Suppressor macrophage (primary cell): ENCODE data around the gene CARD19.

Experiments used
- DNase-seq, 4 experiments: peaks; one replicate each; pipeline ENCODE4 v3.0.0-alpha.2; 2020 to 2022

CARD19 gene

DNA sequence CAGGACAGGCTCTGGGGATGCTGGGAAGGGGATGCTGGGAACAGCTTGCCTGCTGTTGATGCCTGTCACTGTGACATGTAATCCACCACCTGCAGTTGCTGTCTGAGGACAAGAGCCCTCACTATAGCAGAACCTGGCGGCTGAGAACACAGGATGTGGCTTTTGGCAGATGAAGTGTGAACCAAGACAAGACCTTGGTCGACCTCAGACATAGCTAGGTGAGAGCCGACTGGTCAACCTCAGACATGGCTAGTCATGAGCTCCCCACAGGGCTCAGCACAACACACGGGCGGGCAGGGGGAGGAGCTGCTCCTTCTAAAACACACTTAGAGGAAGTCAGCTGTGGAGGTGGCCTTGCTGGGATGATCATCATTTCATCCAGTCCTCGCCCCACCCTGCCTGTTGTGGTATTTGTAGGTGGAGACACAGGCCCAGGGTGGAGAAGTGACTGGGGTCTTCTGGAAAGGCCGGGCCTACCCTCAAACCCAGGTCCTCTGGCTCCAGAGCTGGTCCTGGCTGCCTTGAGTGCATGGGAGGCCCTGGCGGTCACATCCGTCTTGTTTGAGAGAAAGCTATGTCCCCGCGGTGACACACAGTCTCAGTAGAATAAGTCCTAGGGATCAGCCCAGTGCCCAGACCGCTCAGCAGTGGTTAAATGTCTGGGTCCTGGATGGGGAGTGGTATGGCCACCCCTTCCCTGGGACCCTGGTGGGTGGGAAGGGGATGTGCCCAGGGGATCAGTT is 31.5 kb upstream of the CARD19 start:
- peak; percentile 74 to 89 (median 84) for DNase-seq

DNA sequence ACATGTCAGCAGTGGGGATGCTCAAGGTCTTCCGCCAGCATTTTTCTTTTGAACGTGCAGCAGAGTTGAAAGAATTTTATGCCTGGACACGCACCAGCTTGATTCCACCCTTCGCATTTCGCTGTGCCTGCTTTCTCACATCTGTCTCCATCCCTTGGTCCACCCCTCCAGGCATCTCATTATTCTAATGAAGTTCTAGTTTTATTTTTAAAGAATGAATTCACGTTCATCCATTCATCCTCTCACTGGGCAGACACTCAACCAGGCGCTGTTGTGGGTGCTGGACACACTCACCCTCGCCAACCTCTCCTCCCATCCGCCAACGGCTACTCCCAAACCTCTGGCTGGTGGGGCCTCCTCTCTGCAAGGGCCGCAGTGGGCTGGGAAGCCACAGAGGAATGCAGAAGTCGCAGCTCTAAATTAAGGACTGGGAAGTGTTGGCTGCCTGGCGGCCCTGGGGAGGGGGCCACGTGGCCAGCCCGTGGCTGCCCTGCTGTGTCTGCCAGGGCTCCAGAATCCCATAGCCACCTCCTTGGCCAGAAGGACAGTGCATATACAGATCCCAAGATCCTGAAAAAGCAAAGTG is 30.8 kb upstream of the CARD19 start:
- DNase-seq = peak; percentile 60 to 81 (median 71)

GRCh38 chr9:93066978-93067603 is 28.9 kb upstream of the CARD19 start:
- DNase-seq = peak in 2 of 4 experiments; percentile 42 to 51

GRCh38 chr9:93068956-93069355 is 27.1 kb upstream of the CARD19 start:
- DNase-seq = no peak

GRCh38 chr9:93071464-93071863 is 24.6 kb upstream of the CARD19 start:
- no peak for DNase-seq

- no peak for DNase-seq
Observed at GRCh38 chr9:93072383-93072795, 23.6 kb upstream of the CARD19 start.

DNA sequence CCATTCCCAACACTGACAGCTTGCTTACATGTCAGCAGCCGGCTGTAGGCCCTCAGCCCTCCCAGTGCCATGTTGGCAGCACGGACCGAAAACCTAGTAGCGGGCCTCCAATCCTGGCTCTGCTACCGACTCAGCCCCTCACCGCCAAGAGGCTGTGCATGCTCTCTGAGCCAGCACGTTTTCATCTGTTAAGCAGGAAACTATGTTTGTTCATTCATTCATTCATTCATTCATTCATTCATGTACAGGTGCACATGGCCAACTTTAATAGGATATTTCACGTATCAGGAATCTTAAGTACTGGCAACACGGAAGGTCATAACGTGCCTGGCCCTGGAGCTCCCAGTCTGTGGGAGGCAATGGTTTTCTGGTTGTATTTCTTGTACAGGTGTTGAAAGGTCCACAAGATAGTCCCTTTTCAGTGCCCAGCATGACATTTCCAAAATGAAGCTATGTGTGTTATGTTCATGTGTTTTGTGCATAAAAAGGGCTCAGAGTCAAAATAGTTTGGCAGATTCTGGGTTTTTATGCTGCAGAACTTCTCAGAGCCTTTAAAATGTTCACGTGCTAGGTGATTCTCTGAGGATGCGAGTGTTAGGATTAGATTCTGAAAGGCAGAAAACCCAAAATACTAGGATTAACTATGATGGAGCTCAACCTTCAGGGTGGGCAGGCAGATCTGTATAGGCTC is 19.8 kb upstream of the CARD19 start:
- DNase-seq = no peak

- no peak for DNase-seq
Observed at GRCh38 chr9:93076792-93077128, 19.3 kb upstream of the CARD19 start.

GRCh38 chr9:93077367-93077766 is 18.6 kb upstream of the CARD19 start:
- no peak for DNase-seq

GRCh38 chr9:93077811-93078210 is 18.2 kb upstream of the CARD19 start:
- no peak for DNase-seq

DNA sequence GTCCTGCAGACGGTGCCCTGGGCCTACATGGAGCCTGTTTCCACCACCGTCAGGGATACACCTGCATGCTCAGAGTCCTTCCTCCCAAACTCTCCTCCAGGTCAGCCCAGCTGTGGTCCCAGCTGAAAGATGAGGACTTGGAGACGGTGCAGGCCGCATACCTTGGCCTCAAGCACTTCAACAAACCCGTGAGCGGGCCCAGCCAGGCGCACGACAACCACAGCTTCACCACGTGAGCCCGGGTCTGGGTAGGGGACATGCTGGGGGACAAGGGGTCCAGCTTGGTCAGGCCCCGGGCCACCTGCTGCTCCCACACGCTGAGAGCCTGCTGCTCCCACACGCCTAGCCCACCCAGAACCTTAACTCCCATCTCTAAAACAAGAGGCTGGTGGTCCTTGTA is 16.6 kb upstream of the CARD19 start:
- no peak for DNase-seq

DNA sequence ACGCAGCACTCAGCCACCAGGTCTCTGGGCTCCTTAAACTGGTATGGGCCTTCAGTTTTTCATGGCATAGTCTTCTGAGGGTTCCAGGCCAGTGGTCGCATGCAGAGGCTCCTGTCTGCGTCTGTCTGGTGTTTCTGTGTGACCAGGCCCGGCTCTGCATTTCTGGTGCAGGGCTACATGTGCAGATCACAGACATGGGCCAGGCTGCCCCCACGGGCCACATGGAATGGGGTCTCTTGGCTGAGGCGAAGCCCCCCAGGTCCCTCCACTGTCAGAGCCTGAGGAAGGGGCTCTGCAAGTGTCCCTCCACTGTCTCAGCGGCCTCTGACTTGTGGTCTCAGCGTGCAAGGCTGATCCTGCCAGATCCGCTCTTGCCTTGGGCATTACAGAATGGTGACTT is 15.6 kb upstream of the CARD19 start:
- DNase-seq = no peak

DNA sequence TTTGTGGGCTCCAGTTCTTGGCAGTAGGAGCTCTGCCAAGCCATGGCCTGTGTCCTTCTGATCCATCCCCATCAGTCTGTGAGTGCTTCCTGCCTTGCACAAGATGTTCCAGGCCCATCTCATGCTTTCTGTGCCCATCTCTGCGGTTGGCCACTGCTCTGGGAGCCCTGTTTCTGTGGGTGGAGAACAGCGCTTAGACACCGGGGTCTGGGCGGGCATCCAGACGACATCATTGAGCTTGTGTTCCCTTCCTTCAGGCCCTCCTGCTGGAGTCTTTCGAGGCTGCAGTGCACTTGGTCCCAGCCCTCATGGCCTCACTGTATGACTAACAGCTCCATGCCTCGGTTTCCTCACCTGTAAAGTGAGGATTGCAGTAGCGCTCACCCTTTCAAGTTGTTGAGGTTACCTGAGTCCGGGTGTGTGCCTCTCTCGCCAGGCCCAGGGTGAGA is 14.9 kb upstream of the CARD19 start:
- DNase-seq = peak in 1 of 4 experiments; percentile 26

GRCh38 chr9:93081931-93082330 is 14.1 kb upstream of the CARD19 start:
- peak in 2 of 4 experiments; percentile 26 to 62 for DNase-seq

GRCh38 chr9:93082841-93083411 is 13.1 kb upstream of the CARD19 start:
- DNase-seq = no peak

GRCh38 chr9:93083592-93084470 is 12.2 kb upstream of the CARD19 start:
- DNase-seq = peak in 2 of 4 experiments; percentile 16 to 21

DNA sequence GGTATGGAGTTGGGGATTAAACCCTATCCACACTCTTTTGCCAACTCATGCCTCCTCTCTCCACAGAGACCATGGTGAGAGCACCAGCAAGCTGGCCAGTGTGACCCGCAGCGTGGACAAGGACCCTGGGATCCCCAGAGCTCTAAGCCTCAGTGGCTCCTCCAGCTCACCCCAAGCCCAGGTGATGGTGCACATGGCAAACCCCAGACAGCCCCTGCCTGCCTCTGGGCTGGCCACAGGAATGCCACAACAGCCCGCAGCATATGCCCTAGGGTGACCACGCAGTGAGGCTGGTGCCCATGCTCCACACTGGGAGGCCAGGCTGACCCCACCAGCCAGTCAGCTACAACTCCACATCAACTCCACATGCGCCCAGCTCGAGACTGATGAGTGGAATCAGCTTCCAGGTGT is 11.5 kb upstream of the CARD19 start:
- no peak for DNase-seq

DNA sequence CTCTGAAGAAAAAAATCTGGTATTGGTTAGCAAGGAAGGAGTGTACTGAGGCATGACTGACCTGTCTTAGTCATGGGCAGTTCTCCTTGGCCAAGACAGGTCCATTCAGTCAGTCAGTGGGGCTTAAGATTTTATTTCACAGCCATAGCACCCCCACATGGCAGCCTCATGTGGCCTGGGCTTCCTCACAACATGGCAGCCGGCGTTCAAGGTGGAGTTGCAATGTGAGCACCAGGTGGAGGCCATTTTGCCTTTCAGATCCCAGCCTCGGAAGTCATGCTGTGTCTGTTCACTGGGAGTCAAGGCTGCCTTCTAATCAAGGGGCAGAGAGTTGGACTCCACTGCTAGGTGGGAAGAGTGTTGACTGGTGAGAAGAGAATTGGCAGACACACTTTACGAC is 10.3 kb upstream of the CARD19 start:
- DNase-seq = no peak

GRCh38 chr9:93086447-93087224 is 9.4 kb upstream of the CARD19 start:
- DNase-seq = no peak

- DNase-seq = no peak
Observed at GRCh38 chr9:93087971-93088655, 7.9 kb upstream of the CARD19 start.

DNA sequence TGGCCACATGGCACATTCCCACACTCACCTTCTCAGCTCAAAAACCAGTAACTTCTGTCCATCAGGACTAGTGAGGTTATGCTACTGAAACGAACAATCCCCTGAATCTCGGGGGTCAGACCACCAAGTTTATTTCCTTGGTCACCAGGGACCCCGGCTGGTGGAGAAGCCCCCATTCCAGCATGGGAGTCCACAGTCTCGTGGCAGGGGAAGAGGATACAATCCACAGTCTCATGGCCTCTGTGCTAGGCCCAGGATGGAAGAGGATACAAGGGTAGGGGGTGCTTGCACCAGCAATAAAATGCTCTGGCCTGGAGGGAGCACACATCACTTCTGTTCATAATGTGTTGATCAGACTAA is 7.4 kb upstream of the CARD19 start:
- no peak for DNase-seq
